ENCODE data around the gene PHOX2B. TPM values are rescaled to one million over a fixed set of nuclear protein-coding genes. Genes with fewer than 3 reads are reported as not detected.

Gene PHOX2B
- total and polyA plus RNA-seq, 4 donors: not detected

DNA sequence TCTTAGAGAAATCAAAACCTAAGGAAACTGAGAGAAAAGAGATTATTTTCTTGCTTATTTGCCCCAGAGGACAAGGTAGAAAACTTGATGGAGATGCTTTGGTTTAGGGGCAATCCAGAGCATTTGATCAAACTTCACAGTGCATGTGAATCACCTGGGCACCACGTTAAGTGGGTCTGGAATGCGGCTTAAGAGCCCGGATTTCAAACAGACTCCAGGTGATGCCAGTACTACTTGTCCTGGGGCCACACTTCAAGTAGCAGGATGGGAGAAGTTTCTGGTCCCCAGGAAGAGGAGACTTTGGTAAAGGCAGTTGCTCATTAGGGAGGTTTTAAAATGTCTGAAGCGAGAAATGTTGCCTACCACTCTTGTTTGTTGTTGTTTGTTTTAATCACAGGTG, 51.8 kb downstream of the PHOX2B start:
- H3K27me3 ChIP-seq (ENCODE audit: control insufficient read depth in 4 of 4, insufficient read depth in 4 of 4, low read length in 3 of 4): no peaks in the 10 kb centered on the region
- no peaks in the 10 kb centered on the region for H3K9me3 ChIP-seq (ENCODE audit: control insufficient read depth in 4 of 4, low read length in 3 of 4)
- no peak overlapping the region for H3K9ac ChIP-seq (ENCODE audit: low read depth in 1 of 2, low read length in 2 of 2)
- no peak overlapping the region for H3K27ac ChIP-seq (ENCODE audit: low read depth in 1 of 2, low read length in 2 of 2)
- peaks cover 0 to 5% (median 0%) of the 10 kb centered on the region in 4 donors for H3K4me1 ChIP-seq (ENCODE audit: control insufficient read depth in 4 of 4, insufficient read depth in 4 of 4, low read length in 3 of 4)
- TF ChIP-seq TAF1 (conservative IDR thresholded peaks at IDR 0.05) (no peak), GABPA (IDR thresholded peaks at IDR 0.05 in 1 of 2, conservative IDR thresholded peaks at IDR 0.05 in 1 of 2) (no peak)
- WGBS: 81% methylated on average over 4 of the region's 4 CpGs
- DNase-seq (ENCODE audit: low spot score): no peak
- peaks cover 0 to 6% (median 5%) of the 10 kb centered on the region in 4 donors for H3K36me3 ChIP-seq (ENCODE audit: control insufficient read depth in 4 of 4, insufficient read depth in 3 of 4, low read depth in 1 of 4, low read length in 3 of 4)
- H3K4me3 ChIP-seq (ENCODE audit: low read depth in 1 of 3, low read length in 3 of 3): no peak overlapping the region

DNA sequence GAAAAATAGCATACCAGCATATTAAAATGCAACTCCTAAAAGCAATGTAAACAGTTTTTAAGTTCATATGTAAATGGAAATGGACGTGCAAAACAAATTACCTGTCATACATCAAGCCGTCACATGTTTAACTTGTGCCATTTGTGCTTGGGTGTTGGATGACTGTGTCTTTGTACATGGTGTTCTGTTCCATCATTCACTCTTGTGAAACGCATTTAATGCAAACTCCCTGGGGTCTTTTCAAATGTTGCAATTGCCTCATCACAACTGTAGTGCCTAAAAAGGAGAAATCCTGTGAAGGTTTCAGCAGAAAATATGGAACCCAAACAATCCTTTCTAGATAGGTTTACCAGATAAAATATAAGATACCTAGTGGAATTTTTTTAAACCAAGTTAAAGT, 52.4 kb downstream of the PHOX2B start:
- 91% methylated on average over 3 of the region's 3 CpGs for WGBS

More for the DNA sequence above, 52.4 kb downstream of the PHOX2B start:
- H3K4me3 ChIP-seq (ENCODE audit: low read depth in 1 of 3, low read length in 3 of 3): no peak overlapping the region
- H3K9me3 ChIP-seq (ENCODE audit: control insufficient read depth in 4 of 4, low read length in 3 of 4): no peaks in the 10 kb centered on the region
- DNase-seq (ENCODE audit: low spot score): no peak
- TF ChIP-seq YY1 (IDR thresholded peaks at IDR 0.05) (no peak), FOXA1 (IDR thresholded peaks at IDR 0.05) (no peak), ZBTB33 (IDR thresholded peaks at IDR 0.05) (no peak), GABPA (IDR thresholded peaks at IDR 0.05 in 1 of 2, conservative IDR thresholded peaks at IDR 0.05 in 1 of 2) (no peak), HNF4A (conservative IDR thresholded peaks at IDR 0.05) (no peak), FOXA2 (IDR thresholded peaks at IDR 0.05) (no peak), NR2F2 (IDR thresholded peaks at IDR 0.05) (no peak), RXRA (IDR thresholded peaks at IDR 0.05) (no peak), REST (IDR thresholded peaks at IDR 0.05) (no peak), JUND (IDR thresholded peaks at IDR 0.05) (no peak), EGR1 (IDR thresholded peaks at IDR 0.05; ENCODE audit: low read depth in 2 of 2) (no peak), TAF1 (conservative IDR thresholded peaks at IDR 0.05) (no peak), SP1 (IDR thresholded peaks at IDR 0.05) (no peak), HNF4G (IDR thresholded peaks at IDR 0.05) (no peak), RAD21 (IDR thresholded peaks at IDR 0.05) (no peak)
- TF ChIP-seq, protein P1, sequence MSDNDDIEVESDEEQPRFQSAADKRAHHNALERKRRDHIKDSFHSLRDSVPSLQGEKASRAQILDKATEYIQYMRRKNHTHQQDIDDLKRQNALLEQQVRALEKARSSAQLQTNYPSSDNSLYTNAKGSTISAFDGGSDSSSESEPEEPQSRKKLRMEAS (IDR thresholded peaks at IDR 0.05): no peak
- TF ChIP-seq, protein P2, sequence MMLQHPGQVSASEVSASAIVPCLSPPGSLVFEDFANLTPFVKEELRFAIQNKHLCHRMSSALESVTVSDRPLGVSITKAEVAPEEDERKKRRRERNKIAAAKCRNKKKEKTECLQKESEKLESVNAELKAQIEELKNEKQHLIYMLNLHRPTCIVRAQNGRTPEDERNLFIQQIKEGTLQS (IDR thresholded peaks at IDR 0.05): no peak
- TF ChIP-seq, protein P3, sequence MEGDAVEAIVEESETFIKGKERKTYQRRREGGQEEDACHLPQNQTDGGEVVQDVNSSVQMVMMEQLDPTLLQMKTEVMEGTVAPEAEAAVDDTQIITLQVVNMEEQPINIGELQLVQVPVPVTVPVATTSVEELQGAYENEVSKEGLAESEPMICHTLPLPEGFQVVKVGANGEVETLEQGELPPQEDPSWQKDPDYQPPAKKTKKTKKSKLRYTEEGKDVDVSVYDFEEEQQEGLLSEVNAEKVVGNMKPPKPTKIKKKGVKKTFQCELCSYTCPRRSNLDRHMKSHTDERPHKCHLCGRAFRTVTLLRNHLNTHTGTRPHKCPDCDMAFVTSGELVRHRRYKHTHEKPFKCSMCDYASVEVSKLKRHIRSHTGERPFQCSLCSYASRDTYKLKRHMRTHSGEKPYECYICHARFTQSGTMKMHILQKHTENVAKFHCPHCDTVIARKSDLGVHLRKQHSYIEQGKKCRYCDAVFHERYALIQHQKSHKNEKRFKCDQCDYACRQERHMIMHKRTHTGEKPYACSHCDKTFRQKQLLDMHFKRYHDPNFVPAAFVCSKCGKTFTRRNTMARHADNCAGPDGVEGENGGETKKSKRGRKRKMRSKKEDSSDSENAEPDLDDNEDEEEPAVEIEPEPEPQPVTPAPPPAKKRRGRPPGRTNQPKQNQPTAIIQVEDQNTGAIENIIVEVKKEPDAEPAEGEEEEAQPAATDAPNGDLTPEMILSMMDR (IDR thresholded peaks at IDR 0.05; ENCODE audit: low read depth, low read length, missing input control): no peak
- no peaks in the 10 kb centered on the region for H3K27me3 ChIP-seq (ENCODE audit: control insufficient read depth in 4 of 4, insufficient read depth in 4 of 4, low read length in 3 of 4)
- H3K27ac ChIP-seq (ENCODE audit: low read depth in 1 of 2, low read length in 2 of 2): no peak overlapping the region
- no peak overlapping the region for H3K9ac ChIP-seq (ENCODE audit: low read depth in 1 of 2, low read length in 2 of 2)
- peaks cover 2 to 6% (median 5%) of the 10 kb centered on the region in 4 donors for H3K36me3 ChIP-seq (ENCODE audit: control insufficient read depth in 4 of 4, insufficient read depth in 3 of 4, low read depth in 1 of 4, low read length in 3 of 4)
- H3K4me1 ChIP-seq (ENCODE audit: control insufficient read depth in 4 of 4, insufficient read depth in 4 of 4, low read length in 3 of 4): peaks cover 0 to 5% (median 0%) of the 10 kb centered on the region in 4 donors

All from liver (tissue), 9 donors.